SK-N-SH (cell line): Measurements from ENCODE around the gene ACTL7A.

Experiments used
- NFIC ChIP-seq: IDR thresholded peaks from 2 replicates; pipeline ENCODE4 v1.4.0; 2012; ENCODE audit warnings: borderline replicate concordance
- NRF1 ChIP-seq: IDR thresholded peaks from 2 replicates; pipeline ENCODE4 v1.6.1; 2012; ENCODE audit warnings: low read depth, mild to moderate bottlenecking, low read length
- POLR2AphosphoS5 ChIP-seq: IDR thresholded peaks from 2 replicates; pipeline ENCODE4 v1.6.1; 2012; ENCODE audit warnings: low read depth, low read length
- RAD21 ChIP-seq: IDR thresholded peaks from 2 replicates; pipeline ENCODE4 v1.6.1; 2012; ENCODE audit warnings: mild to moderate bottlenecking, low read length
- SIN3A ChIP-seq: IDR thresholded peaks from 2 replicates; pipeline ENCODE4 v1.6.1; 2012; ENCODE audit warnings: low read depth, mild to moderate bottlenecking, low read length, moderate library complexity, borderline replicate concordance
- TAF1 ChIP-seq: IDR thresholded peaks from 2 replicates; pipeline ENCODE4 v1.6.1; 2012; ENCODE audit warnings: low read depth, mild to moderate bottlenecking, low read length, moderate library complexity, borderline replicate concordance
- TF ChIP-seq, protein P1 (sequence below): fragments of 200-600 bp; sonication (generic); IDR thresholded peaks from 2 replicates; pipeline ENCODE4 v1.6.1; 2017; ENCODE audit warnings: antibody characterized with exemption, mild to moderate bottlenecking, moderate library complexity
- TF ChIP-seq, protein P2 (sequence below): IDR thresholded peaks from 2 replicates; pipeline ENCODE4 v1.4.0; 2012; ENCODE audit warnings: low read depth
- TF ChIP-seq, protein P3 (sequence below): IDR thresholded peaks from 2 replicates; pipeline ENCODE4 v1.6.1; 2012; ENCODE audit warnings: mild to moderate bottlenecking, low read depth, low read length, moderate library complexity

DNA sequence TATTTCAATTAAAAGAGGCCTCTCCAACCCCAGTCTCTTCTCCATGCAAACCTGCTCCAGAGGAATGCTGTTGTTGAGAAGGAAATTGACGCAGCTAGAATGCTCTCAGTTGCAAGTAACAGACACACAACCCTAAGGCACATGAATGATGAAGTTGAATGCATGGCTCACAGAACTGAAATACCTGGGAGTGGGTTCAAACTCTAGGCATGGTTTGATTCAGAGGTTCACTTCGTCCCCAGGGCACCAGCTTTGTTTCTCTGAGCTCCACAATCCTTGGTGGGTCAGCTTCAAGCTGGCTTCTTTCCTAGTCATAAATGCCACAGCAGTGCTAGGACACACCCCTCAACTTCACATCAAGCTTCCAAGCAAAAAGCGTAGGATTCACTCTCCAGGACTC, 10.9 kb upstream of the ACTL7A start:
- TF ChIP-seq RAD21 = no peak
- TF ChIP-seq SIN3A = no peak
- TF ChIP-seq NFIC = no peak
- TF ChIP-seq, protein P1, sequence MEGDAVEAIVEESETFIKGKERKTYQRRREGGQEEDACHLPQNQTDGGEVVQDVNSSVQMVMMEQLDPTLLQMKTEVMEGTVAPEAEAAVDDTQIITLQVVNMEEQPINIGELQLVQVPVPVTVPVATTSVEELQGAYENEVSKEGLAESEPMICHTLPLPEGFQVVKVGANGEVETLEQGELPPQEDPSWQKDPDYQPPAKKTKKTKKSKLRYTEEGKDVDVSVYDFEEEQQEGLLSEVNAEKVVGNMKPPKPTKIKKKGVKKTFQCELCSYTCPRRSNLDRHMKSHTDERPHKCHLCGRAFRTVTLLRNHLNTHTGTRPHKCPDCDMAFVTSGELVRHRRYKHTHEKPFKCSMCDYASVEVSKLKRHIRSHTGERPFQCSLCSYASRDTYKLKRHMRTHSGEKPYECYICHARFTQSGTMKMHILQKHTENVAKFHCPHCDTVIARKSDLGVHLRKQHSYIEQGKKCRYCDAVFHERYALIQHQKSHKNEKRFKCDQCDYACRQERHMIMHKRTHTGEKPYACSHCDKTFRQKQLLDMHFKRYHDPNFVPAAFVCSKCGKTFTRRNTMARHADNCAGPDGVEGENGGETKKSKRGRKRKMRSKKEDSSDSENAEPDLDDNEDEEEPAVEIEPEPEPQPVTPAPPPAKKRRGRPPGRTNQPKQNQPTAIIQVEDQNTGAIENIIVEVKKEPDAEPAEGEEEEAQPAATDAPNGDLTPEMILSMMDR = no peak
- TF ChIP-seq, protein P2, sequence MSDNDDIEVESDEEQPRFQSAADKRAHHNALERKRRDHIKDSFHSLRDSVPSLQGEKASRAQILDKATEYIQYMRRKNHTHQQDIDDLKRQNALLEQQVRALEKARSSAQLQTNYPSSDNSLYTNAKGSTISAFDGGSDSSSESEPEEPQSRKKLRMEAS = no peak
- TF ChIP-seq, protein P3, sequence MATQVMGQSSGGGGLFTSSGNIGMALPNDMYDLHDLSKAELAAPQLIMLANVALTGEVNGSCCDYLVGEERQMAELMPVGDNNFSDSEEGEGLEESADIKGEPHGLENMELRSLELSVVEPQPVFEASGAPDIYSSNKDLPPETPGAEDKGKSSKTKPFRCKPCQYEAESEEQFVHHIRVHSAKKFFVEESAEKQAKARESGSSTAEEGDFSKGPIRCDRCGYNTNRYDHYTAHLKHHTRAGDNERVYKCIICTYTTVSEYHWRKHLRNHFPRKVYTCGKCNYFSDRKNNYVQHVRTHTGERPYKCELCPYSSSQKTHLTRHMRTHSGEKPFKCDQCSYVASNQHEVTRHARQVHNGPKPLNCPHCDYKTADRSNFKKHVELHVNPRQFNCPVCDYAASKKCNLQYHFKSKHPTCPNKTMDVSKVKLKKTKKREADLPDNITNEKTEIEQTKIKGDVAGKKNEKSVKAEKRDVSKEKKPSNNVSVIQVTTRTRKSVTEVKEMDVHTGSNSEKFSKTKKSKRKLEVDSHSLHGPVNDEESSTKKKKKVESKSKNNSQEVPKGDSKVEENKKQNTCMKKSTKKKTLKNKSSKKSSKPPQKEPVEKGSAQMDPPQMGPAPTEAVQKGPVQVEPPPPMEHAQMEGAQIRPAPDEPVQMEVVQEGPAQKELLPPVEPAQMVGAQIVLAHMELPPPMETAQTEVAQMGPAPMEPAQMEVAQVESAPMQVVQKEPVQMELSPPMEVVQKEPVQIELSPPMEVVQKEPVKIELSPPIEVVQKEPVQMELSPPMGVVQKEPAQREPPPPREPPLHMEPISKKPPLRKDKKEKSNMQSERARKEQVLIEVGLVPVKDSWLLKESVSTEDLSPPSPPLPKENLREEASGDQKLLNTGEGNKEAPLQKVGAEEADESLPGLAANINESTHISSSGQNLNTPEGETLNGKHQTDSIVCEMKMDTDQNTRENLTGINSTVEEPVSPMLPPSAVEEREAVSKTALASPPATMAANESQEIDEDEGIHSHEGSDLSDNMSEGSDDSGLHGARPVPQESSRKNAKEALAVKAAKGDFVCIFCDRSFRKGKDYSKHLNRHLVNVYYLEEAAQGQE = no peak
- no peak for TF ChIP-seq TAF1
- no peak for TF ChIP-seq NRF1
- no peak for TF ChIP-seq POLR2AphosphoS5
